IPS-11a (cell line): Measurements from ENCODE around the gene RAD51B.

Experiments
- H3K4me3 ChIP-seq: one replicate; pipeline ENCODE4 v1.5.1; 2013; ENCODE audit warnings: low read depth, low read length, control low read depth

Gene RAD51B

GRCh38 chr14:68394118-68394763, 574.7 kb downstream of the RAD51B start:
- no peak overlapping the region for H3K4me3 ChIP-seq

GRCh38 chr14:68394764-68395143, 575.2 kb downstream of the RAD51B start:
- no peak overlapping the region for H3K4me3 ChIP-seq

- H3K4me3 ChIP-seq = no peak overlapping the region
These were observed 576.0 kb downstream of the RAD51B start for GRCh38 chr14:68395604-68396003.

- H3K4me3 ChIP-seq = no peak overlapping the region
These were observed 576.9 kb downstream of the RAD51B start for GRCh38 chr14:68396461-68396860.

GRCh38 chr14:68397371-68397811, 577.8 kb downstream of the RAD51B start:
- no peak overlapping the region for H3K4me3 ChIP-seq

GRCh38 chr14:68397822-68398221, 578.2 kb downstream of the RAD51B start:
- H3K4me3 ChIP-seq = no peak overlapping the region

- no peak overlapping the region for H3K4me3 ChIP-seq
These were observed 578.8 kb downstream of the RAD51B start for GRCh38 chr14:68398370-68398769.

- no peak overlapping the region for H3K4me3 ChIP-seq
These were observed 580.4 kb downstream of the RAD51B start for GRCh38 chr14:68399971-68400370.

- H3K4me3 ChIP-seq = no peak overlapping the region
These were observed 581.7 kb downstream of the RAD51B start for GRCh38 chr14:68401317-68401716.

GRCh38 chr14:68401855-68402254, 582.3 kb downstream of the RAD51B start:
- H3K4me3 ChIP-seq = no peak overlapping the region

- no peak overlapping the region for H3K4me3 ChIP-seq
These were observed 583.0 kb downstream of the RAD51B start for GRCh38 chr14:68402525-68403101.

- no peak overlapping the region for H3K4me3 ChIP-seq
These were observed 583.9 kb downstream of the RAD51B start for GRCh38 chr14:68403191-68404145.

GRCh38 chr14:68404146-68404527, 584.6 kb downstream of the RAD51B start:
- no peak overlapping the region for H3K4me3 ChIP-seq

GRCh38 chr14:68404652-68405183, 585.1 kb downstream of the RAD51B start:
- H3K4me3 ChIP-seq = no peak overlapping the region

- no peak overlapping the region for H3K4me3 ChIP-seq
These were observed 586.4 kb downstream of the RAD51B start for GRCh38 chr14:68405961-68406360.

- H3K4me3 ChIP-seq = no peak overlapping the region
These were observed 587.7 kb downstream of the RAD51B start for GRCh38 chr14:68407285-68407684.

GRCh38 chr14:68407825-68408224, 588.2 kb downstream of the RAD51B start:
- H3K4me3 ChIP-seq = no peak overlapping the region

- H3K4me3 ChIP-seq = no peak overlapping the region
These were observed 589.1 kb downstream of the RAD51B start for GRCh38 chr14:68408680-68409079.

GRCh38 chr14:68409387-68409786, 589.8 kb downstream of the RAD51B start:
- no peak overlapping the region for H3K4me3 ChIP-seq

GRCh38 chr14:68412505-68413465, 593.2 kb downstream of the RAD51B start:
- no peak overlapping the region for H3K4me3 ChIP-seq
